ENCODE measurements around the gene TBCB. TPM values are rescaled to one million over a fixed set of nuclear protein-coding genes. Genes with fewer than 3 reads are reported as not detected.

TBCB gene
- total RNA-seq, 1 experiment from 2014 or later: 141 TPM

DNA sequence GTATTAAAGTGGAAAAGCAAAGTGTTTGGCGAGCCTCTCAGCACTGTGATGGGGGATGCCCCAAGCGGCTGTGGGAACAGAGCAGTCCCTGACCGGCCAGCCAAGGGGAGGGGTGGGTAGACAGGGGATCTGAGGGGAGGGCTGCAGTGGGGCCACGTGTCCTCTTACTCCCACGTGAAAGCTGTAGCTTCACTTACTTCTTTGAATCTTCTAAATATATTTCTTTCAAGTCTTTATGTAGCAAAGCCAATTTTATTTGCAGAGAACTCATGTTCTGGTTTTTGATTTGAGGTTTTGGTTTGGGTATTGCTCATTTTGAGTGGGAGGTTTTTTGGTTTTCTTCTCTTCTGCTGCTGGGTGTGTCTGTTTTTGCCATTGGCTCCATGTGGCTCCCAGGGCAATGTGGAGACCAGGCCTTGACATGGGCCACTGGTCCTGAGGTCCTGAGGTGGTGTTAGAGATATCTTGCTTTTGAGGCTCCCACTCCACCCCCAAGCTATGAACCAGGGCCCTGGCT is 22.1 kb upstream of the TBCB start:
- TF ChIP-seq ZNF274 (IDR thresholded peaks at IDR 0.05; ENCODE audit: low read depth, low read length): no peak
- no peak for TF ChIP-seq FOSL1 (IDR thresholded peaks at IDR 0.05; ENCODE audit: low read depth)
- no peak for TF ChIP-seq EZH2phosphoT487 (IDR thresholded peaks at IDR 0.05; ENCODE audit: borderline replicate concordance)
- TF ChIP-seq SP1 (IDR thresholded peaks at IDR 0.05; ENCODE audit: low read depth): no peak
- TF ChIP-seq RAD21 (IDR thresholded peaks at IDR 0.05; ENCODE audit: low read depth): no peak
- no peak for TF ChIP-seq YY1 (IDR thresholded peaks at IDR 0.05; ENCODE audit: extremely low read depth, insufficient replicate concordance, low read depth, low read length)
- TF ChIP-seq EZH2 (IDR thresholded peaks at IDR 0.05): no peak
- no peak for TF ChIP-seq POLR2A (IDR thresholded peaks at IDR 0.05; ENCODE audit: borderline replicate concordance, extremely low read depth, insufficient read depth, insufficient read length)
- TF ChIP-seq, protein P1, sequence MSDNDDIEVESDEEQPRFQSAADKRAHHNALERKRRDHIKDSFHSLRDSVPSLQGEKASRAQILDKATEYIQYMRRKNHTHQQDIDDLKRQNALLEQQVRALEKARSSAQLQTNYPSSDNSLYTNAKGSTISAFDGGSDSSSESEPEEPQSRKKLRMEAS (IDR thresholded peaks at IDR 0.05): no peak
- TF ChIP-seq ELF1 (IDR thresholded peaks at IDR 0.05; ENCODE audit: borderline replicate concordance, low read depth): no peak
- TF ChIP-seq, protein P2, sequence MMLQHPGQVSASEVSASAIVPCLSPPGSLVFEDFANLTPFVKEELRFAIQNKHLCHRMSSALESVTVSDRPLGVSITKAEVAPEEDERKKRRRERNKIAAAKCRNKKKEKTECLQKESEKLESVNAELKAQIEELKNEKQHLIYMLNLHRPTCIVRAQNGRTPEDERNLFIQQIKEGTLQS (IDR thresholded peaks at IDR 0.05): no peak
- no peak for TF ChIP-seq EGR1 (IDR thresholded peaks at IDR 0.05; ENCODE audit: low read depth)
- TF ChIP-seq CBX3 (IDR thresholded peaks at IDR 0.05; ENCODE audit: low read depth): no peak
- ChIA-PET RAD21 (ENCODE audit: low non-redundant PET in 1 of 2, low total read pairs in 2 of 2, uncharacterized antibody in 2 of 2, unreplicated experiment in 2 of 2) (no interaction called here), CTCF (no interaction called here), POLR2A (no interaction called here)
- H3K79me2 ChIP-seq (ENCODE audit: insufficient read depth, low read length): no peaks in the 10 kb centered on the region
- no peaks in the 10 kb centered on the region for H3K4me1 ChIP-seq (ENCODE audit: control insufficient read depth in 1 of 2, insufficient read depth in 2 of 2, low read length in 2 of 2)
- H3K9ac ChIP-seq (ENCODE audit: low read length): no peak overlapping the region
- H3K9me3 ChIP-seq (ENCODE audit: control insufficient read depth in 1 of 2, insufficient read depth in 1 of 2, low read depth in 1 of 2, low read length in 2 of 2): no peaks in the 10 kb centered on the region
- H4K20me1 ChIP-seq (ENCODE audit: insufficient read depth): no peaks in the 10 kb centered on the region
- H3K4me2 ChIP-seq (ENCODE audit: low read length): no peak overlapping the region
- no peak overlapping the region for H3K4me3 ChIP-seq (replicated peaks in 1 of 2; ENCODE audit: low read depth in 1 of 2, low read length in 2 of 2)
- H3K36me3 ChIP-seq (ENCODE audit: control insufficient read depth in 1 of 2, insufficient read depth in 2 of 2, low read length in 2 of 2): peaks cover 8 to 27% of the 10 kb centered on the region in 2 experiments
- H3K9me2 ChIP-seq (ENCODE audit: insufficient read depth): no peaks in the 10 kb centered on the region
- DNase-seq (ENCODE audit: low read depth, low spot score) (no peak), ATAC-seq (no peak)
- no TSS peak for BruUV-seq (replicated peaks)
- H3K27me3 ChIP-seq (ENCODE audit: insufficient read depth, low read length): no peaks in the 10 kb centered on the region
- no peak overlapping the region for H2AFZ ChIP-seq (ENCODE audit: low read depth, low read length, poor library complexity, severe bottlenecking)
- intact Hi-C loops (cut with micrococcal nuclease): no loop called here
- no peak overlapping the region for H3K27ac ChIP-seq (ENCODE audit: low read depth, low read length)
